ENCODE results near the gene ACOX2.
A peak's percentile ranks its signal among the peaks of the same experiment; 100 is the strongest.

Gene ACOX2

GRCh38 chr3:58566398-58567250, 29.6 kb upstream of the ACOX2 start:
- no peak for DNase-seq

GRCh38 chr3:58565621-58566397, 28.8 kb upstream of the ACOX2 start:
- DNase-seq = no peak

GRCh38 chr3:58564456-58565160, 27.6 kb upstream of the ACOX2 start:
- no peak for DNase-seq

- DNase-seq = no peak
Measured at GRCh38 chr3:58564054-58564453, 27.1 kb upstream of the ACOX2 start.

- DNase-seq = no peak
Measured at GRCh38 chr3:58563386-58564035, 26.5 kb upstream of the ACOX2 start.

DNA sequence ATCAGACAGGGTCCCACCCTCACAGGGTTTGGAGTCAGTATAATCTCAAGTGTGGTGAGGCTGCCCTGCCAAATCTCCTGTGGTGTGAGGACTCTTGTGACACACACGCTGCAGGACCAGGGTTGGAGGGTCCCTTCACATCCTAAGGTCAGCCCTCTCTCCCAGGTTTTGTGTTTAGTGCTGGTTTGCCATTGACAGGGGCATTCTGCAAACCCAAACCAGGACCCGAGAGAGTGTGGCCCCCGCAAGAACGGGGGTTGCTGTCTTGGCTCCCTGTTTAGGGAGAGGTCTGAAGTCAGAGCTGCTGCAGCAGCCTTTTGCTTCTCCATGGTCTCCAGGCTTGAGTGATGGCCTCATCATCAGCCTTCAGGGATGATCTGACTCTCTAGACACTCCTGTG, 25.5 kb upstream of the ACOX2 start:
- DNase-seq = no peak

- DNase-seq = no peak
Measured at GRCh38 chr3:58560771-58561311, 23.9 kb upstream of the ACOX2 start.

- DNase-seq = no peak
Measured at GRCh38 chr3:58559586-58559985, 22.6 kb upstream of the ACOX2 start.

DNA sequence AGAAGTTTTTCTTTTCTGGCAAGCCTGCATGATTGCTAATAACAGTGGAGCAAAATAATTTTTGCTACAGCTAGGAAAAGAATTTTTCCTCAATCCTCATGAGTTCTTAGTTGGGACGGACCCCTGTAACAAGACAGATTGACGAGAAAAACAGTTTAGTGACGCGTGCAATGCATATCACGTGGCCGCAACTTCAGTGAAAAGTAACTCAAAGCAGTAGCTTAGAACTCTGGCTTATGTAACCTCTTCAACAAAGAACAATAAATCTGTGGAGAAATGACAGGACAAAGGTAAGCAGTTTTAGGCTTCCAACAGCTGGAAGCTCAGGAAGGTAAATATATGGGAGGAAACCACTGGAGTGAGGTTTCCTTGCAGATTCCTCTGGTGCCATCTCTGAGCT, 20.5 kb upstream of the ACOX2 start:
- no peak for DNase-seq

- DNase-seq = no peak
Measured at GRCh38 chr3:58556761-58557221, 19.8 kb upstream of the ACOX2 start.

GRCh38 chr3:58556001-58556400, 19.0 kb upstream of the ACOX2 start:
- DNase-seq = no peak

- DNase-seq = no peak
Measured at GRCh38 chr3:58555203-58555602, 18.2 kb upstream of the ACOX2 start.

- no peak for DNase-seq
Measured at GRCh38 chr3:58553003-58553402, 16.0 kb upstream of the ACOX2 start.

GRCh38 chr3:58551636-58552180, 14.7 kb upstream of the ACOX2 start:
- no peak for DNase-seq

GRCh38 chr3:58544541-58544940, 7.6 kb upstream of the ACOX2 start:
- DNase-seq = no peak

GRCh38 chr3:58540176-58540858, 3.3 kb upstream of the ACOX2 start:
- DNase-seq = no peak

- no peak for DNase-seq
Measured at GRCh38 chr3:58539626-58540025, 2.6 kb upstream of the ACOX2 start.

DNA sequence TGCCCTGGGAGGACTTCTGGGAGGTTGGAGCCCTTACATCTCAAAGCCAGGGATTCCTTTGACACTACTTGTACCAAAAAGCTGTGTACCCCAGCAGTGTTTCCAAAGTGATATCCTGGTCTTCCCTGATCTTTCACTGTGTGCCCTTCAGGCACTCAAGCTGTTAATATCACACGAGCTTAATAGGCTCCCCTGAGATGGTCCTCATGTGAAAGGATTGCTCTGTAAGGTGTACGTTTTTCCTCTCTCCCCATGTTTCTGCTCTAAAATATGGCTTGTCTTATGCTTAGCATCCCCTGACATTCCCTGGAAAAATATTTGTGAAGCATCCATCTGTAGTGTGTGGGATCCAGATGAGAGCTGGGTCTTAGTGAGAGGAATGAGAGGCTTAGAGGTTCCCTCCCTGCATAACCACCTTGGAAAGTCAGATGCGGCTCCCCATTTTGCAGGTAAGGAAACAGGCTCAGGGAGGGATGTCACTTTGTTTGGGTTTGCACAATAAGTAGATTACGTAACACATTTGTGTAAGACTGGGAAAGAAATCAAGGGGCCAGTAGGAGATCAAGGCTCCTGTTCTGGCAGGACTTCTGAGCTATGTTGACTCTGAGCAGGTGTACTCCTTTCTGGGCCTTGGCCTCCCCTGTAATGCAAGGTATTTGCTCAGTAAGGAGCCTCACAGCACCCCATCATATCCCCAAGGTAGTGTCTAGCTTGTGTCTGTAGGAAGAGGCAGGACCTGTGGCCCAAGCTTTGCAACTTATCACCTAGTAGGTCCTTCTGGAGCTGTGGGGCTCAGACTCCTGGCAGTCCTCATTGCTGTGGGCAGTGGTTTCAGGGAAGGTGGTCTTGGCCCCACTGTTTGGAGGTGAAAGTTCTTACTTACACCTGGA, 667 bp upstream of the ACOX2 start:
- no peak for DNase-seq

DNA sequence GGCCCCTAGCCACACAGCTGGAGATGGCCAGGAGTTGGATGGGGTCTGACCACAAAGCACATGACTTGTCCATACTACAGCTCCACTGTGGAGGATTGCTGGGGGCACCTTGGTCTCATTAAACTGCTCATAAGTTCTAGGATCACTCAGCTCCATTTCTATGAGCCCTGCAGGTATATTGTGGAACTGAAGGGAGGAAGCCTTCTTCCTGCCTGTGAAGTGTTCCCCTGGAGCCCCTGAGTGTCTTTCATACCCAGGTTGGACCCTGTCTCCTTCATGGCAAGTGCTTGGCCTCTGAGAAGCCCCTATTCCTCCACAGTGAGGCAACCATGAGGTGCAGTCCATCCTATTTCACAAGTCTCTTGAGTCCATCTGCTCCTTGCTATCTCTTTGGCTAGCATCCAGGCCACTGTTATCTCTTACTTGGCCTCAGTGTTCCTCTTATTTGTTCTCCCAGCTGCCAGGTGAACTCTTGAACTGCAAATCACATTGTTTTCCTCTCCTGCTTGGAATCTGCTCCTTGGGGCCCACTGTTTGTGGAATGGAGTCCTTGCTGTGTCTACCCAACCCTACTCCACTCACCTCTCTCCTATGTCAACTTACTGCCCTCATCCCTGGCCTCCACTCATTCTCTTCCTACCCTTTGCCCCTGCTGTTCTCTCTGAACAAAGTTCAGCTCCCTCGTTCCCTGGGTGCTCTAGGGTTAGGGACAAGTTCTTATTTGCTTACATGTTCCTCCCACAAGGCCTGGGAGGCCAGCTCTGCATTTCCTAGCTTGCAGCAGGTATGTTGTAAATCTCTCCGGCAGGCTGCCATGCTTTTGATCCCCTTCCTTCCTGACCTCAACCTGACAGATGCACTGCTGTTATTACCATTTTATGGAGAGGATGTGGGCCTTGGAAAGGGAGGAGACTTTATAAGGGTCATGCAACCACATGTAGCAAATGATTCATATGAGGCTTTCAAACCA, 1.2 kb downstream of the ACOX2 start:
- peak; percentile 0 for DNase-seq
